T-cell (primary cell): ENCODE measurements around the gene VSNL1. TPM values are rescaled to one million over a fixed set of nuclear protein-coding genes. Genes with fewer than 3 reads are reported as not detected.

Experiments
- ATAC-seq, 4 experiments: fragments of 200-7000 bp in 3 of 4; fragments of 150-1000 bp in 1 of 4; cut with Tn5 transposase; replicated peaks in 1 of 4; 1 replicate in 3 of 4; 2 replicates in 1 of 4; pipeline ENCODE4 v1.10.0; 2021; ENCODE audit warnings: moderate library complexity in 3 of 4, mild to moderate bottlenecking in 2 of 4, moderate number of reproducible peaks in 1 of 4
- CTCF ChIA-PET, 2 donors: fragments of 300-600 bp; sonication (Branson Sonifier 250); formaldehyde crosslinking; loops; one replicate each; lab custom pipeline; 2022; ENCODE audit warnings: antibody characterized with exemption in 2 of 2; lab: Charles Lee
- POLR2A ChIA-PET, 2 donors: fragments of 300-600 bp; sonication (Branson Sonifier 250); formaldehyde crosslinking; loops; one replicate each; lab custom pipeline; 2022; ENCODE audit warnings: antibody characterized with exemption in 2 of 2; lab: Charles Lee
- DNase-seq, 35 experiments: peaks; one replicate each; pipeline versions ENCODE4 v3.0.0 to v3.0.0-alpha.2; 2013 to 2023
- H3K27ac ChIP-seq: one replicate; pipeline ENCODE4 v1.5.1; 2013; ENCODE audit warnings: low read length
- H3K27me3 ChIP-seq, 2 experiments: replicated peaks in 1 of 2; 1 replicate in 1 of 2; 2 replicates in 1 of 2; pipeline versions ENCODE4 v1.6.1 to v1.7.0; 2013; ENCODE audit warnings: low read length in 1 of 2, mixed read lengths in 1 of 2; ENCODE audit not compliant: control insufficient read depth in 2 of 2, insufficient read depth in 2 of 2; ENCODE audit errors: extremely low read depth in 1 of 2
- H3K36me3 ChIP-seq, 2 donors: 1 replicate in 1 of 2; 2 replicates in 1 of 2; pipeline versions ENCODE4 v1.6.1 to v1.7.0; 2013; ENCODE audit warnings: low read length in 1 of 2; ENCODE audit not compliant: control insufficient read depth in 2 of 2, insufficient read depth in 1 of 2; ENCODE audit errors: extremely low read depth in 1 of 2
- H3K4me1 ChIP-seq, 2 experiments: 1 replicate in 1 of 2; 2 replicates in 1 of 2; pipeline versions ENCODE4 v1.6.1 to v1.7.0; 2013; ENCODE audit warnings: low read length in 2 of 2, mixed read lengths in 1 of 2; ENCODE audit not compliant: insufficient read depth in 2 of 2, control insufficient read depth in 1 of 2; ENCODE audit errors: extremely low read depth in 1 of 2
- H3K4me3 ChIP-seq, 2 donors: 1 replicate in 1 of 2; 2 replicates in 1 of 2; pipeline versions ENCODE4 v1.5.1 to v1.7.0; 2013; ENCODE audit warnings: mild to moderate bottlenecking in 2 of 2, low read length in 1 of 2, moderate library complexity in 1 of 2; ENCODE audit not compliant: control insufficient read depth in 1 of 2; ENCODE audit errors: extremely low read depth in 1 of 2
- H3K9me3 ChIP-seq: 2 replicates; pipeline ENCODE4 v1.7.0; 2013
- H3K27ac Mint-ChIP-seq, 2 donors: one replicate each; pipeline ENCODE4 v1.8.0; 2020 to 2021; ENCODE audit warnings: mild to moderate bottlenecking in 2 of 2, mixed read lengths in 2 of 2
- H3K27me3 Mint-ChIP-seq, 2 donors: one replicate each; pipeline ENCODE4 v1.8.0; 2021 to 2022; ENCODE audit warnings: mixed read lengths in 2 of 2
- H3K36me3 Mint-ChIP-seq: one replicate; pipeline ENCODE4 v1.8.0; 2021; ENCODE audit warnings: mixed read lengths
- H3K4me1 Mint-ChIP-seq, 3 donors: one replicate each; pipeline ENCODE4 v1.8.0; 2020 to 2022; ENCODE audit warnings: mixed read lengths in 3 of 3, mild to moderate bottlenecking in 1 of 3
- H3K4me3 Mint-ChIP-seq, 3 donors: one replicate each; pipeline ENCODE4 v1.8.0; 2020 to 2022; ENCODE audit warnings: mild to moderate bottlenecking in 3 of 3, mixed read lengths in 3 of 3, moderate library complexity in 3 of 3
- H3K9me3 Mint-ChIP-seq, 3 donors: one replicate each; pipeline ENCODE4 v1.8.0; 2020 to 2022; ENCODE audit warnings: mixed read lengths in 3 of 3
- WGBS: methylation state at CpG from one replicate; pipeline ENCODE4 v1.1.5; 2013; ENCODE audit warnings: missing lambda C conversion rate; ENCODE audit not compliant: insufficient coverage; 5-methylcytosine and 5-hydroxymethylcytosine counted together
- total RNA-seq, 35 experiments: library from RNA in 6 of 35; stranded (reverse) in 6 of 35; fragments of 120-200 nt in 1 of 35; gene quantifications; one replicate each; pipeline versions ENCODE4 v1.2.1 to v1.2.4 and lab custom pipeline; 2013 to 2026

Gene VSNL1
- total RNA-seq, 5 donors from 2014 or later (not counting 1 experiment from before 2014, with no cell fraction given): 0.22 TPM; not detected in 4

GRCh38 chr2:17533546-17533945 is 7.0 kb upstream of the VSNL1 start:
- Histone ChIP-seq H3K27ac (no peak overlapping the region), H3K4me3 (no peak overlapping the region), H3K27me3 (peaks cover 3 to 16% of the 10 kb centered on the region in 2 experiments), H3K36me3 (no peaks in the 10 kb centered on the region), H3K4me1 (no peaks in the 10 kb centered on the region), H3K9me3 (no peaks in the 10 kb centered on the region)
- no CpG with 5 or more reads among the region's 2 CpGs for WGBS
- Mint-ChIP-seq H3K9me3 (no peaks in the 10 kb centered on the region), H3K27me3 (peaks cover 26 to 27% of the 10 kb centered on the region in 2 donors), H3K4me3 (no peak overlapping the region), H3K27ac (no peak overlapping the region), H3K4me1 (peaks cover 0 to 4% (median 3%) of the 10 kb centered on the region in 3 donors), H3K36me3 (no peaks in the 10 kb centered on the region)
- ATAC-seq: no peak
- DNase-seq: no peak
- ChIA-PET CTCF (no interaction called here), POLR2A (no interaction called here)

GRCh38 chr2:17536416-17536815 is 4.1 kb upstream of the VSNL1 start:
- ATAC-seq (no peak), DNase-seq (no peak)
- H3K4me1 ChIP-seq: peaks cover 0 to 3% of the 10 kb centered on the region in 2 experiments
- no peak overlapping the region for H3K27ac Mint-ChIP-seq
- peaks cover 0 to 4% (median 3%) of the 10 kb centered on the region in 3 donors for H3K4me1 Mint-ChIP-seq
- no peak overlapping the region for H3K27ac ChIP-seq
- no peaks in the 10 kb centered on the region for H3K36me3 Mint-ChIP-seq
- H3K4me3 ChIP-seq: no peak overlapping the region
- CTCF ChIA-PET: no interaction called here
- H3K27me3 ChIP-seq: peaks cover 19 to 20% of the 10 kb centered on the region in 2 experiments
- no peaks in the 10 kb centered on the region for H3K9me3 ChIP-seq
- 100% methylated on average over 1 of the region's 2 CpGs for WGBS
- H3K27me3 Mint-ChIP-seq: peaks cover 42 to 47% of the 10 kb centered on the region in 2 donors
- no peaks in the 10 kb centered on the region for H3K9me3 Mint-ChIP-seq
- H3K4me3 Mint-ChIP-seq: no peak overlapping the region
- no peaks in the 10 kb centered on the region for H3K36me3 ChIP-seq
- POLR2A ChIA-PET: no interaction called here

- Mint-ChIP-seq H3K36me3 (no peaks in the 10 kb centered on the region), H3K27ac (no peak overlapping the region), H3K4me1 (peaks cover 0 to 4% (median 3%) of the 10 kb centered on the region in 3 donors), H3K9me3 (no peaks in the 10 kb centered on the region), H3K4me3 (no peak overlapping the region), H3K27me3 (peaks cover 52 to 55% of the 10 kb centered on the region in 2 donors)
- no peaks in the 10 kb centered on the region for H3K9me3 ChIP-seq
- H3K4me1 ChIP-seq: peaks cover 0 to 3% of the 10 kb centered on the region in 2 experiments
- peaks cover 20 to 29% of the 10 kb centered on the region in 2 experiments for H3K27me3 ChIP-seq
- no peak overlapping the region for H3K4me3 ChIP-seq
- no peak for DNase-seq
- ChIA-PET CTCF (interaction anchor here (0.7 to 1.0 kb wide), 2 partner anchors 9 to 15 kb away, joined by 3 to 7 read pairs; no protein-coding TSS in a partner anchor), POLR2A (no interaction called here)
- 3% methylated on average over 6 of the region's 30 CpGs for WGBS
- H3K27ac ChIP-seq: no peak overlapping the region
- ATAC-seq: no peak
- no peaks in the 10 kb centered on the region for H3K36me3 ChIP-seq
Observed at GRCh38 chr2:17538022-17538843, 2.3 kb upstream of the VSNL1 start.

GRCh38 chr2:17538844-17539554 is 1.5 kb upstream of the VSNL1 start:
- DNase-seq (no peak), ATAC-seq (no peak)
- Mint-ChIP-seq H3K4me3 (no peak overlapping the region), H3K9me3 (peaks cover 0 to 4% (median 0%) of the 10 kb centered on the region in 3 donors), H3K27me3 (peaks cover 58 to 59% of the 10 kb centered on the region in 2 donors), H3K36me3 (no peaks in the 10 kb centered on the region), H3K4me1 (peaks cover 0 to 4% (median 3%) of the 10 kb centered on the region in 3 donors), H3K27ac (no peak overlapping the region)
- H3K4me1 ChIP-seq: peaks cover 0 to 3% of the 10 kb centered on the region in 2 experiments
- no peaks in the 10 kb centered on the region for H3K9me3 ChIP-seq
- H3K4me3 ChIP-seq: no peak overlapping the region
- 3% methylated on average over 47 of the region's 52 CpGs for WGBS
- no peak overlapping the region for H3K27ac ChIP-seq
- H3K27me3 ChIP-seq: peaks cover 22 to 32% of the 10 kb centered on the region in 2 experiments
- ChIA-PET POLR2A (no interaction called here), CTCF (interaction anchor here in 1 of 2 donors (1.0 kb wide), 1 partner anchor 15 kb away, joined by 3 read pairs; no protein-coding TSS in a partner anchor)
- H3K36me3 ChIP-seq: no peaks in the 10 kb centered on the region

- WGBS: 13% methylated on average over 12 of the region's 13 CpGs
- Mint-ChIP-seq H3K9me3 (peaks cover 0 to 4% (median 0%) of the 10 kb centered on the region in 3 donors), H3K4me3 (no peak overlapping the region), H3K27ac (no peak overlapping the region), H3K27me3 (peaks cover 59 to 63% of the 10 kb centered on the region in 2 donors), H3K36me3 (no peaks in the 10 kb centered on the region), H3K4me1 (peaks cover 0 to 4% (median 3%) of the 10 kb centered on the region in 3 donors)
- no peak overlapping the region for H3K27ac ChIP-seq
- no peak for DNase-seq
- no peak overlapping the region for H3K4me3 ChIP-seq
- ATAC-seq: no peak
- H3K9me3 ChIP-seq: no peaks in the 10 kb centered on the region
- CTCF ChIA-PET: no interaction called here
- H3K36me3 ChIP-seq: no peaks in the 10 kb centered on the region
- POLR2A ChIA-PET: no interaction called here
- H3K27me3 ChIP-seq: peaks cover 22 to 32% of the 10 kb centered on the region in 2 experiments
- peaks cover 0 to 3% of the 10 kb centered on the region in 2 experiments for H3K4me1 ChIP-seq
Observed at GRCh38 chr2:17539611-17540092, 844 bp upstream of the VSNL1 start.

- H3K9me3 ChIP-seq: no peaks in the 10 kb centered on the region
- H3K4me1 ChIP-seq: peaks cover 0 to 3% of the 10 kb centered on the region in 2 experiments
- H3K27ac ChIP-seq: no peak overlapping the region
- DNase-seq: no peak
- no peak for ATAC-seq
- WGBS: 12% methylated on average over 17 of the region's 21 CpGs
- Mint-ChIP-seq H3K4me1 (peaks cover 0 to 4% (median 3%) of the 10 kb centered on the region in 3 donors), H3K36me3 (no peaks in the 10 kb centered on the region), H3K9me3 (peaks cover 0 to 4% (median 0%) of the 10 kb centered on the region in 3 donors), H3K4me3 (no peak overlapping the region), H3K27me3 (peaks cover 52 to 55% of the 10 kb centered on the region in 2 donors), H3K27ac (no peak overlapping the region)
- no peak overlapping the region for H3K4me3 ChIP-seq
- no peaks in the 10 kb centered on the region for H3K36me3 ChIP-seq
- H3K27me3 ChIP-seq: peaks cover 22 to 33% of the 10 kb centered on the region in 2 experiments
- ChIA-PET CTCF (no interaction called here), POLR2A (no interaction called here)
Observed at GRCh38 chr2:17540813-17541530, 476 bp downstream of the VSNL1 start.
